Measurements from ENCODE around the gene BFSP1.

The BFSP1 gene

GRCh38 chr20:17556837-17557674 is 25.9 kb upstream of the BFSP1 start:
- DNase-seq = no peak

- DNase-seq = no peak
Measured at GRCh38 chr20:17555106-17555505, 23.9 kb upstream of the BFSP1 start.

- DNase-seq = no peak
Measured at GRCh38 chr20:17549131-17549530, 18.0 kb upstream of the BFSP1 start.

GRCh38 chr20:17545127-17545526 is 13.9 kb upstream of the BFSP1 start:
- no peak for DNase-seq

GRCh38 chr20:17543531-17544131 is 12.5 kb upstream of the BFSP1 start:
- DNase-seq = no peak

- DNase-seq = no peak
Measured at GRCh38 chr20:17542993-17543412, 11.8 kb upstream of the BFSP1 start.

GRCh38 chr20:17542481-17542880 is 11.3 kb upstream of the BFSP1 start:
- DNase-seq = no peak

- no peak for DNase-seq
Measured at GRCh38 chr20:17541996-17542395, 10.8 kb upstream of the BFSP1 start.

GRCh38 chr20:17541596-17541995 is 10.4 kb upstream of the BFSP1 start:
- DNase-seq = no peak

- no peak for DNase-seq
Measured at GRCh38 chr20:17538517-17539170, 7.5 kb upstream of the BFSP1 start.

- no peak for DNase-seq
Measured at GRCh38 chr20:17537959-17538358, 6.8 kb upstream of the BFSP1 start.

- peak; percentile 73 to 80 for DNase-seq
Measured at GRCh38 chr20:17536944-17537444, 5.8 kb upstream of the BFSP1 start.

- DNase-seq = no peak
Measured at GRCh38 chr20:17534077-17534476, 2.9 kb upstream of the BFSP1 start.

GRCh38 chr20:17533396-17533795 is 2.2 kb upstream of the BFSP1 start:
- peak in 1 of 2 donors; percentile 35 for DNase-seq

- DNase-seq = no peak
Measured at GRCh38 chr20:17531665-17532025, 466 bp upstream of the BFSP1 start.

- DNase-seq = no peak
Measured at GRCh38 chr20:17530153-17530552, 1.0 kb downstream of the BFSP1 start.

GRCh38 chr20:17529586-17529985 is 1.6 kb downstream of the BFSP1 start:
- DNase-seq = no peak

GRCh38 chr20:17525650-17526049 is 5.5 kb downstream of the BFSP1 start:
- DNase-seq = peak; percentile 28 to 48

- no peak for DNase-seq
Measured at GRCh38 chr20:17525132-17525531, 6.0 kb downstream of the BFSP1 start.

- no peak for DNase-seq
Measured at GRCh38 chr20:17524560-17524959, 6.6 kb downstream of the BFSP1 start.

- DNase-seq = no peak
Measured at GRCh38 chr20:17523326-17523725, 7.9 kb downstream of the BFSP1 start.

- no peak for DNase-seq
Measured at GRCh38 chr20:17522528-17522927, 8.7 kb downstream of the BFSP1 start.

- no peak for DNase-seq
Measured at GRCh38 chr20:17520583-17520982, 10.6 kb downstream of the BFSP1 start.
